Pancreas (tissue), 10 donors: ENCODE measurements around the gene NEMP1. TPM values are rescaled to one million over a fixed set of nuclear protein-coding genes. Genes with fewer than 3 reads are reported as not detected.

ENCODE experiments used
- ATAC-seq, 4 donors: fragments of 200-7000 bp; cut with Tn5 transposase; one replicate each; pipeline versions ENCODE4 v1.8.0 to v1.9.1; 2020; ENCODE audit warnings: mild to moderate bottlenecking in 4 of 4, moderate library complexity in 4 of 4
- DNase-seq, 6 donors: peaks; one replicate each; pipeline ENCODE4 v3.0.0-alpha.2; 2020
- FAIRE-seq: peaks from 2 replicates; lab custom pipeline; 2012; peaks lifted over from hg19 to GRCh38; lab: Jason Lieb, UNC
- H3K27ac ChIP-seq, 4 donors: fragments of 200-600 bp; sonication (generic); 1 replicate in 3 of 4; 2 replicates in 1 of 4; pipeline versions ENCODE4 v1.5.0 to v1.8.0; 2020
- H3K27me3 ChIP-seq, 4 donors: fragments of 200-600 bp; one replicate each; pipeline ENCODE4 v1.8.0; 2021
- H3K36me3 ChIP-seq, 3 donors: fragments of 200-600 bp; sonication (generic) in 1 of 3; one replicate each; pipeline versions ENCODE4 v1.5.0 to v1.8.0; 2020 to 2021
- H3K4me1 ChIP-seq, 3 donors: fragments of 200-600 bp; one replicate each; pipeline ENCODE4 v1.8.0; 2021
- H3K4me3 ChIP-seq, 4 donors: fragments of 200-600 bp; sonication (generic) in 2 of 4; one replicate each; pipeline versions ENCODE4 v1.5.0 to v1.8.0; 2020 to 2021
- H3K9me3 ChIP-seq, 4 donors: fragments of 200-600 bp; one replicate each; pipeline ENCODE4 v1.8.0; 2021
- WGBS, 2 donors: extraction: QIAGEN DNeasy Blood & Tissue Kit; methylation state at CpG; one replicate each; pipeline ENCODE4 v1.1.7; 2013; 5-methylcytosine and 5-hydroxymethylcytosine counted together
- intact Hi-C, 3 donors: fragments of 100-400 bp; cut with DNase I; formaldehyde crosslinking; loops; one replicate each; pipeline versions ENCODE4 v1.11.1 to v1.14.2; 2022
- polyA plus RNA-seq, 2 donors: library from polyadenylated mRNA; stranded (reverse); fragments of 200-250 nt; gene quantifications; one replicate each; pipeline ENCODE4 v1.2.3, GENCODE V29; 2013
- total RNA-seq, 6 donors: library from RNA; stranded (reverse); fragmentation: NEBNext Ultra II Directional in 4 of 6; extraction: Animal tissue kit (Norgen Biotek cat#: 25700) in 4 of 6; gene quantifications; one replicate each; pipeline versions ENCODE4 v1.2.1 to v1.2.4, GENCODE V29; 2021 to 2023
- TF ChIP-seq, protein P1 (sequence below), 4 donors: fragments of 200-600 bp; sonication (generic) in 3 of 4; IDR thresholded peaks; one replicate each; pipeline versions ENCODE4 v1.5.0 to v1.8.0; 2021; ENCODE audit warnings: antibody characterized with exemption in 4 of 4
- donor health status: healthy with polysubstance abuse.
- donor health status: DM: no; HTN: no; CAD: no; lungs with moderate emphysema.
- donor health status: DM: no; HTN: no; CAD: no.
- donor health status: control.
- donor health status: control.
- donor health status: Bipolar disorder and iron deficiency.
- donor health status: DM: yes; HTN: yes; CAD: no.
- donor health status: DM: no; HTN: no; CAD: no.
- donor health status: DM: no; HTN: no; CAD: no.
- donor health status: DM: yes; HTN: yes; CAD: no.

Gene NEMP1
- total and polyA plus RNA-seq, 8 donors = 1.1 to 5.7 (median 3.4) TPM

DNA sequence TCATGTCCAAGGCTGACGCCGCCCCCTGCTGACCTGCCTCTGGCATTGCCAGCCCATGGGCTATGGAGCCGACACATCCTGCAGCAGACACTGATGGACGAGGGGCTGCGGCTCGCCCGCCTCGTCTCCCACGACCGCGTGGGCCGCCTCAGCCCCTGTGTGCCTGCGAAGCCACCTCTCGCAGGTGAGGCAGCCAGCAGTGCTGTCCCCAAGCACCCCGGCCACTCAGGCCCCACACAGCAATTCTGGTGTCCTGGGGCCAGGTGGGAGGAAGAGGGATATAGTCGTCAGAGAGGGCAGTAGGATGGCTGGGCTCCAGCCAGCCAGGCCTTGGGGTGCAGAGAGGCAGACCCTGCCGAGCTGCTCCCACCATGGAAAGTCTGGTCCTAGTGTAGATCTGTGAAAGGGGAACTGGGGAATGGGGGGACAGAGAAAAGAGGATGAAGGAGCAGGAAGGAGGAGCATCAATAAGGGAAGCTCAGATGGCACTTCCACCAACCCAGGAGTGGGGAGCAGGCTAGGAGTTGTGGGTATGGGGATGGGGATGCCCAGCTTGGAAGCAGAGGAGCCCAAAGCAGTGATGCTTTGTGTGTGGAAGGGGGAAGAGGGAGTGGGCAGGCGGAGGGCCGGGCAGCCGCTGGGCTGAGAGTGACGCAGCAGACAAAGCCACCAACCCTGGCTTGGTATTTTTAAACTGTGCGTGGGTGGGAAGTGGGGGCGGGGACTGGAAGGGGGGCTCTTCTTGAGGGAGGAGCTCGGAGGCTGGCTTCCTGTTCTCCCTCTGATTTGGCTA is 15.0 kb upstream of the NEMP1 start:
- peaks cover 0 to 6% (median 0%) of the 10 kb centered on the region in 3 donors for H3K4me1 ChIP-seq
- peak in 3 of 4 donors; percentile 13 to 43 (median 19) for ATAC-seq
- TF ChIP-seq, protein P1, sequence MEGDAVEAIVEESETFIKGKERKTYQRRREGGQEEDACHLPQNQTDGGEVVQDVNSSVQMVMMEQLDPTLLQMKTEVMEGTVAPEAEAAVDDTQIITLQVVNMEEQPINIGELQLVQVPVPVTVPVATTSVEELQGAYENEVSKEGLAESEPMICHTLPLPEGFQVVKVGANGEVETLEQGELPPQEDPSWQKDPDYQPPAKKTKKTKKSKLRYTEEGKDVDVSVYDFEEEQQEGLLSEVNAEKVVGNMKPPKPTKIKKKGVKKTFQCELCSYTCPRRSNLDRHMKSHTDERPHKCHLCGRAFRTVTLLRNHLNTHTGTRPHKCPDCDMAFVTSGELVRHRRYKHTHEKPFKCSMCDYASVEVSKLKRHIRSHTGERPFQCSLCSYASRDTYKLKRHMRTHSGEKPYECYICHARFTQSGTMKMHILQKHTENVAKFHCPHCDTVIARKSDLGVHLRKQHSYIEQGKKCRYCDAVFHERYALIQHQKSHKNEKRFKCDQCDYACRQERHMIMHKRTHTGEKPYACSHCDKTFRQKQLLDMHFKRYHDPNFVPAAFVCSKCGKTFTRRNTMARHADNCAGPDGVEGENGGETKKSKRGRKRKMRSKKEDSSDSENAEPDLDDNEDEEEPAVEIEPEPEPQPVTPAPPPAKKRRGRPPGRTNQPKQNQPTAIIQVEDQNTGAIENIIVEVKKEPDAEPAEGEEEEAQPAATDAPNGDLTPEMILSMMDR (IDR thresholded peaks at IDR 0.05) = peak in 3 of 4 donors; percentile 10 to 45 (median 39)
- DNase-seq = peak in 5 of 6 donors; percentile 30 to 83 (median 56)
- peaks cover 0 to 10% (median 0%) of the 10 kb centered on the region in 3 donors for H3K36me3 ChIP-seq
- no peaks in the 10 kb centered on the region for H3K9me3 ChIP-seq
- H3K27me3 ChIP-seq = no peaks in the 10 kb centered on the region
- WGBS, 2 donors = 47 to 59% methylated on average over 22 to 24 of the region's 24 CpGs
- intact Hi-C loops = no loop called here
- FAIRE-seq = no peak
- no peak overlapping the region for H3K4me3 ChIP-seq
- H3K27ac ChIP-seq = peak overlapping the region in 1 of 4 donors; percentile 27

DNA sequence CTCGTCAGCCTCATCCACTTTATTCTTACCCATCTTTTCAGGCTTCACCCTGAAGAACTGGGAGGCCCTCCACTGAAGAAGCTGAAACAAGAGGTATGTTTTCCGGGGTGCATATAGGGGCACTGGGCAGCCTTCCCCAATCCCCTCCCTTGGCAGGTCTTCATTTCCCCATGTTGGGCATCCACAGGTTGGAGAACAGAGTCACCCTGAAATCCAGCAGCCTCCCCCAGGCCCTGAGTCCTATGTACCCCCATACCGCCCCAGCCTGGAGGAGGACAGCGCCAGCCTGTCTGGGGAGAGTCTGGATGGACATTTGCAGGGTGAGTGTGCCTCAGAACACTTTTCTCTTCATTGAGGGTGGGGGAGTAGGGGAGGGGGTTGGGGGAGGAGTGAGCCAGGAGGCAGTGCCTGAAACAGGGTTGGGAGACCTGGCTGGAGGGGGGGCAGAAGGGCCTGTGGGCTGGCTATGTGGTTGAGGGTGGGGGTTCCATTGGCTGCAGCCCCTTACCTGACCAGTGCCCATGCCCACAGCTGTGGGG is 14.4 kb upstream of the NEMP1 start:
- WGBS, 2 donors = 85 to 86% methylated on average over 4 of the region's 4 CpGs
- intact Hi-C loops = no loop called here
- no peak overlapping the region for H3K27ac ChIP-seq
- FAIRE-seq = no peak
- H3K4me3 ChIP-seq = no peak overlapping the region
- peak in 1 of 6 donors; percentile 76 for DNase-seq
- H3K36me3 ChIP-seq = peaks cover 0 to 7% (median 0%) of the 10 kb centered on the region in 3 donors
- H3K27me3 ChIP-seq = no peaks in the 10 kb centered on the region
- H3K9me3 ChIP-seq = no peaks in the 10 kb centered on the region
- TF ChIP-seq, protein P1 (IDR thresholded peaks at IDR 0.05) = no peak
- ATAC-seq = no peak
- H3K4me1 ChIP-seq = peaks cover 0 to 6% (median 0%) of the 10 kb centered on the region in 3 donors

DNA sequence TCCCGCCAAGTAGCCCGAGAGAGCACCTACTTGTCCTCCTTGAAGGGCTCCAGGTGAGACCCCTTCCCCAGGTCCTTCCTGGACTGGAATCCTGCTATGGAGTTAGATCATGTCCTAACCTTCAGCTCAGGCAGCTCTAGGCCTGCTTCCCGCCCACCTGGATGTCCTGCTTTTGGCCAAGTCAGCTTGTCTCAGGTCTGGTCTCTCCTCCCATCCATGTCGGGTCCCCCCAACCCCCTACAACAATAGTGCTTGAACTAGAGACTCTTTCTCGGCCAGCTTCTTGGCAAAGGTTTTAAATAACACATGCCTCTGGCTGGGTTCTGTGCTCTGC is 13.9 kb upstream of the NEMP1 start:
- TF ChIP-seq, protein P1 (IDR thresholded peaks at IDR 0.05) = no peak
- Histone ChIP-seq H3K36me3 (peaks cover 0 to 7% (median 0%) of the 10 kb centered on the region in 3 donors), H3K4me1 (peaks cover 0 to 6% (median 0%) of the 10 kb centered on the region in 3 donors), H3K4me3 (no peak overlapping the region), H3K9me3 (no peaks in the 10 kb centered on the region), H3K27ac (no peak overlapping the region), H3K27me3 (no peaks in the 10 kb centered on the region)
- DNase-seq (peak in 1 of 6 donors; percentile 36), FAIRE-seq (no peak), ATAC-seq (no peak)
- WGBS, 2 donors = 75 to 78% methylated on average over 5 of the region's 5 CpGs
- intact Hi-C loops = no loop called here

DNA sequence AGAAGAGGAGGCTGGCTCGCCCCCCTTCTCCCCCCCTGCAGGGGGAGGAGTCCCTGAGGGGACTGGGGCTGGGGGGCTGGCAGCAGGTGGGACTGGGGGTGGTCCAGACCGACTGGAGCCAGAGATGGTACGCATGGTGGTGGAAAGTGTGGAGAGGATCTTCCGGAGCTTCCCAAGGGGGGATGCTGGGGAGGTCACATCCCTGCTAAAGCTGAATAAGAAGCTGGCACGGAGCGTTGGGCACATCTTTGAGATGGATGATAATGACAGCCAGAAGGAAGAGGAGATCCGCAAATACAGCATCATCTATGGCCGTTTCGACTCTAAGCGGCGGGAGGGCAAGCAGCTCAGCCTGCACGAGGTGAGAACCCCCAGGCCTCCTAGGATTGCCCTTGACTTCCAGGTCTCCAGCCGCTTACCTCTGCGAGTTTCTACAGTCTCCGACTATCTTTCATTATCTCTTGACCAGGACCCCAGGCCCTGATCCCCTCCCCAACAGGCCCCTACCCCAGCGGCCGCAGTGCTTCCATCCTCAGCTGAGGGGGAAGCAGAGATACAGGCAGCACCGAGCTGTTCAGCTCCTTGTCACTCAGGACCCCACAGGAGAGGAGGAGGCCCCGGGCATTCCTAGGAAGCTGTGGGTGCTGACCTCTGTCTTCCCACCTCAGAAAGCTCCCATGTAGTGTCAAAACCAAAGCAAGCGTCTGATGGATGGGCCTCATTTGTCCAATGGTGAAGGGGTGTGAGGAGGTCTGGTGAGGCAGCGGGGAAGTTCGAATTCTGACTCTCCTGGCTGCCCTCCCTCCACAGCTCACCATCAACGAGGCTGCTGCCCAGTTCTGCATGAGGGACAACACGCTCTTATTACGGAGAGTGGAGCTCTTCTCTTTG is 13.3 kb upstream of the NEMP1 start:
- Histone ChIP-seq H3K27me3 (no peaks in the 10 kb centered on the region), H3K4me1 (peaks cover 0 to 6% (median 0%) of the 10 kb centered on the region in 3 donors), H3K9me3 (no peaks in the 10 kb centered on the region), H3K36me3 (peaks cover 0 to 7% (median 0%) of the 10 kb centered on the region in 3 donors), H3K27ac (no peak overlapping the region), H3K4me3 (no peak overlapping the region)
- peak in 1 of 6 donors; percentile 55 for DNase-seq
- intact Hi-C loops = no loop called here
- 83 to 88% methylated on average over 25 of the region's 25 CpGs for WGBS, 2 donors
- TF ChIP-seq, protein P1 (IDR thresholded peaks at IDR 0.05) = no peak
- no peak for FAIRE-seq
- ATAC-seq = no peak
